ENCODE measurements around the gene ARHGEF19. TPM values are rescaled to one million over a fixed set of nuclear protein-coding genes. Genes with fewer than 3 reads are reported as not detected.

Gene ARHGEF19
- total RNA-seq, 1 experiment from 2014 or later = 7.7 TPM

- CTCF ChIA-PET = no interaction called here
- intact Hi-C loops (cut with micrococcal nuclease; ENCODE audit: unreplicated experiment) = loop anchor here (1.0 to 5.0 kb wide), 2 partner anchors 19 to 49 kb away; no protein-coding TSS in a partner anchor
- H3K27ac Mint-ChIP-seq (ENCODE audit: unreplicated experiment) = peak overlapping the region; percentile 93
Measured at GRCh38 chr1:16235944-16236510, 23.6 kb upstream of the ARHGEF19 start.

GRCh38 chr1:16235347-16235746 is 22.9 kb upstream of the ARHGEF19 start:
- Histone ChIP-seq H3K27me3 (replicated peaks; ENCODE audit: control insufficient read depth, insufficient read depth, low read length) (no peaks in the 10 kb centered on the region), H3K4me1 (0 out of 2 replicates have a peak, but pooled peaks cover 5% of the 10 kb centered on the region), H3K36me3 (ENCODE audit: control insufficient read depth, insufficient read depth, low read length) (no peaks in the 10 kb centered on the region), H3K9me3 (no peaks in the 10 kb centered on the region), H3K4me3 (ENCODE audit: low read depth, low read length) (no peak overlapping the region)
- no peak for DNase-seq
- Mint-ChIP-seq H3K27me3 (ENCODE audit: insufficient read depth, unreplicated experiment) (no peaks in the 10 kb centered on the region), H3K9me3 (ENCODE audit: unreplicated experiment) (no peaks in the 10 kb centered on the region), H3K4me3 (ENCODE audit: unreplicated experiment) (no peak overlapping the region), H3K36me3 (ENCODE audit: insufficient read depth, unreplicated experiment) (no peaks in the 10 kb centered on the region), H3K27ac (ENCODE audit: unreplicated experiment) (no peak overlapping the region), H3K4me1 (ENCODE audit: low read depth, unreplicated experiment) (no peaks in the 10 kb centered on the region)
- ChIA-PET CTCF (no interaction called here), POLR2A (no interaction called here)
- no TSS peak for BruUV-seq (replicated peaks)
- intact Hi-C loops (cut with micrococcal nuclease; ENCODE audit: unreplicated experiment) = loop anchor here (5.0 kb wide), 1 partner anchor 48 kb away; no protein-coding TSS in a partner anchor
- TF ChIP-seq CTCF (IDR thresholded peaks at IDR 0.05; ENCODE audit: insufficient read depth in 1 of 2, low read depth in 1 of 2, low read length in 1 of 2, severe bottlenecking in 1 of 2, unreplicated experiment in 1 of 2) = no peak

More at GRCh38 chr1:16235944-16236510, 23.6 kb upstream of the ARHGEF19 start:
- H3K36me3 Mint-ChIP-seq (ENCODE audit: insufficient read depth, unreplicated experiment) = no peaks in the 10 kb centered on the region
- DNase-seq = peak in 1 of 2 experiments; percentile 20
- no peaks in the 10 kb centered on the region for H3K9me3 Mint-ChIP-seq (ENCODE audit: unreplicated experiment)
- Histone ChIP-seq H3K27me3 (replicated peaks; ENCODE audit: control insufficient read depth, insufficient read depth, low read length) (no peaks in the 10 kb centered on the region), H3K36me3 (ENCODE audit: control insufficient read depth, insufficient read depth, low read length) (no peaks in the 10 kb centered on the region), H3K4me1 (0 out of 2 replicates have a peak, but pooled peaks cover 5% of the 10 kb centered on the region), H3K4me3 (ENCODE audit: low read depth, low read length) (peak overlapping the region; percentile 68), H3K9me3 (no peaks in the 10 kb centered on the region)
- peak in 1 of 2 experiments; percentile 5 for TF ChIP-seq CTCF (IDR thresholded peaks at IDR 0.05; ENCODE audit: insufficient read depth in 1 of 2, low read depth in 1 of 2, low read length in 1 of 2, severe bottlenecking in 1 of 2, unreplicated experiment in 1 of 2)
- no peaks in the 10 kb centered on the region for H3K4me1 Mint-ChIP-seq (ENCODE audit: low read depth, unreplicated experiment)
- no TSS peak for BruUV-seq (replicated peaks)
- POLR2A ChIA-PET = no interaction called here
- peak overlapping the region; percentile 82 for H3K4me3 Mint-ChIP-seq (ENCODE audit: unreplicated experiment)
- no peaks in the 10 kb centered on the region for H3K27me3 Mint-ChIP-seq (ENCODE audit: insufficient read depth, unreplicated experiment)

- no peaks in the 10 kb centered on the region for H3K27me3 ChIP-seq (replicated peaks; ENCODE audit: control insufficient read depth, insufficient read depth, low read length)
- TF ChIP-seq CTCF (IDR thresholded peaks at IDR 0.05; ENCODE audit: insufficient read depth in 1 of 2, low read depth in 1 of 2, low read length in 1 of 2, severe bottlenecking in 1 of 2, unreplicated experiment in 1 of 2) = no peak
- H3K9me3 ChIP-seq = no peaks in the 10 kb centered on the region
- POLR2A ChIA-PET = no interaction called here
- no TSS peak for BruUV-seq (replicated peaks)
- no peak overlapping the region for H3K27ac Mint-ChIP-seq (ENCODE audit: unreplicated experiment)
- H3K36me3 ChIP-seq (ENCODE audit: control insufficient read depth, insufficient read depth, low read length) = no peaks in the 10 kb centered on the region
- H3K4me3 Mint-ChIP-seq (ENCODE audit: unreplicated experiment) = no peak overlapping the region
- H3K36me3 Mint-ChIP-seq (ENCODE audit: insufficient read depth, unreplicated experiment) = no peaks in the 10 kb centered on the region
- no peaks in the 10 kb centered on the region for H3K27me3 Mint-ChIP-seq (ENCODE audit: insufficient read depth, unreplicated experiment)
- no peak for DNase-seq
- H3K4me1 Mint-ChIP-seq (ENCODE audit: low read depth, unreplicated experiment) = no peaks in the 10 kb centered on the region
- no peak overlapping the region for H3K4me3 ChIP-seq (ENCODE audit: low read depth, low read length)
- CTCF ChIA-PET = no interaction called here
- intact Hi-C loops (cut with micrococcal nuclease; ENCODE audit: unreplicated experiment) = no loop called here
- 0 out of 2 replicates have a peak, but pooled peaks cover 5% of the 10 kb centered on the region for H3K4me1 ChIP-seq
- no peaks in the 10 kb centered on the region for H3K9me3 Mint-ChIP-seq (ENCODE audit: unreplicated experiment)
Measured at GRCh38 chr1:16233431-16233830, 21.0 kb upstream of the ARHGEF19 start.
